Left ventricle myocardium inferior (tissue), 1 donor: ENCODE data around the gene GABBR2. TPM values are rescaled to one million over a fixed set of nuclear protein-coding genes. Genes with fewer than 3 reads are reported as not detected.
"Not testable (repeated sequence)": the region's sequence is repeated elsewhere in the genome, so short reads cannot be mapped to it uniquely, and the experiment has no call there.

Experiments used
- DNase-seq: peaks from one replicate; pipeline ENCODE4 v3.0.0-alpha.2; 2020
- H3K27ac ChIP-seq: fragments of 200-600 bp; replicated peaks from 2 replicates; pipeline ENCODE4 v1.8.0; 2021
- H3K27me3 ChIP-seq: fragments of 200-600 bp; 2 replicates; pipeline ENCODE4 v1.8.0; 2021; ENCODE audit warnings: low read depth
- H3K36me3 ChIP-seq: fragments of 200-600 bp; 2 replicates; pipeline ENCODE4 v1.8.0; 2021
- H3K4me1 ChIP-seq: fragments of 200-600 bp; 2 replicates; pipeline ENCODE4 v1.8.0; 2021
- H3K4me3 ChIP-seq: fragments of 200-600 bp; 2 replicates; pipeline ENCODE4 v1.8.0; 2021; ENCODE audit warnings: mild to moderate bottlenecking, moderate library complexity
- H3K9me3 ChIP-seq: fragments of 200-600 bp; replicated peaks from 2 replicates; pipeline ENCODE4 v1.8.0; 2021
- CTCF ChIP-seq: fragments of 200-600 bp; IDR thresholded peaks from 2 replicates; pipeline ENCODE4 v1.8.0; 2021; ENCODE audit warnings: antibody characterized with exemption, mild to moderate bottlenecking, borderline replicate concordance
- intact Hi-C: fragments of 100-400 bp; cut with micrococcal nuclease; formaldehyde crosslinking; loops from one replicate; pipeline ENCODE4 v1.11.0; 2022
- total RNA-seq: library from RNA; stranded (reverse); fragmentation: NEBNext Ultra II Directional; extraction: Animal tissue kit (Norgen Biotek cat#: 25700); gene quantifications from one replicate; pipeline ENCODE4 v1.2.1, GENCODE V29; 2021
- donor health status: DM: no; HTN: yes; CAD: no; lungs with severe emphysema.

Gene GABBR2
- total RNA-seq, 1 donor from 2014 or later: 1.1 TPM

GRCh38 chr9:98690686-98691085, 18.0 kb downstream of the GABBR2 start:
- H3K4me3 ChIP-seq: no peak overlapping the region
- H3K4me1 ChIP-seq: no peaks in the 10 kb centered on the region
- no peak for TF ChIP-seq CTCF
- DNase-seq: no peak
- intact Hi-C loops: no loop called here
- H3K27ac ChIP-seq: no peak overlapping the region
- no peaks in the 10 kb centered on the region for H3K9me3 ChIP-seq
- no peaks in the 10 kb centered on the region for H3K36me3 ChIP-seq
- peaks cover 27% of the 10 kb centered on the region for H3K27me3 ChIP-seq

DNA sequence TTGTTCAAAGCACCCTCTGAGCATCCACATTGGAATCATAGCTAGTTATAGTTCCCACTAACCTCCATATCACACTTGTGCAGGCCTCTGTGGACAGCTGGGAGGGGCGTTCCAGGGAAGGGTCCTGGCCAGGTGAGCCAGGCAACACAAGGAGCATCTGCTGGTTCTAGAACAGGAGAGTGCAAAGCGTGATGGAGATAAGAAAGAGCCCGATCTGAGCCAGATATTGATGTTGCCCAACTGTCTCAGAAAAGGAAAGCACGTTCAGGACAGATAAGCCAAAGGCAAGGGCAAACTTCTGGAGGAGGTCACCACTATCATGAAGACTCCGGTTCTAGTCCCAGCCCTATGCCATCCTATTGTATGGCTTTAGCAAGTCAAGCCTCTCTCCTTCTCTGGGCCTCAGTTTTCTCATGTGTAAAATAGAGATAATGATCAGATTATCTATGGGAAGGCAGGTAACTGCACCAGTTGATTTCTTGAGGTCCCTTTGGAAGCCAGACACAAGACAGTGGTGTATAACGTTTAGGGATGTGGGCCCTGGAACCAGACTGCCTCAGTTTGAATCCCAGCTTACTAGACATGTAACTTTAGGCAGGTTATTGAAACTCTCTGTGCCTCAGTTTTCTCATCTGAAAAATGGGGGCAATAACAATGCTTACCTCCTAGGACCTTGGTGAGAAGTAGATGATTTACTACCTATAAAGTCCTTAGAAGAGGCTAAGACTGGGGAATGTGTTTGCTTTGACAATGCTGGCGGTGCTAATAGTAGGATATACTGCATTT, 19.8 kb downstream of the GABBR2 start:
- H3K27me3 ChIP-seq: peaks cover 13% of the 10 kb centered on the region
- no peak for TF ChIP-seq CTCF
- intact Hi-C loops: no loop called here
- no peaks in the 10 kb centered on the region for H3K36me3 ChIP-seq
- no peaks in the 10 kb centered on the region for H3K4me1 ChIP-seq
- no peak for DNase-seq
- H3K4me3 ChIP-seq: no peak overlapping the region
- H3K27ac ChIP-seq: no peak overlapping the region
- no peaks in the 10 kb centered on the region for H3K9me3 ChIP-seq

DNA sequence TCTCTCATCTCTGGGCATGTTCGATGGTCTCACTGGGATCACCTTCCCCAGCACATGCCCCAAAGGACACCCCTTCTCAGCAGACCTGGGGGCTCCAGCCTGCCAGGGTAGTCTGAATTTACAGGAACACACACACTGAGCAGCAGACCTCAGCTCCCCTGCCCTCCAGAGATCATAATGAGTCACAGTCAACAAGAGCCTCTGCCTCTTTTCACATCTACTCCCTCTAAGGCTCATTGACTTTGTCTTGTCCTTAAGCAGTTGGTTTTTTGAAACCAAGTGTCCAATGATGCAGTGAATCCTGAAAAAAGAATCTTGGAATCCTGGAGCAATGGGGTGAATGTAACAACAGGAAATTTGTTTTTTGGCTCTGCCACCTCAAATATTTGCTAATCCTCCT, 20.8 kb downstream of the GABBR2 start:
- Histone ChIP-seq H3K4me3 (no peak overlapping the region), H3K27me3 (peaks cover 10% of the 10 kb centered on the region), H3K27ac (no peak overlapping the region), H3K4me1 (no peaks in the 10 kb centered on the region), H3K36me3 (no peaks in the 10 kb centered on the region), H3K9me3 (no peaks in the 10 kb centered on the region)
- intact Hi-C loops: no loop called here
- no peak for DNase-seq
- no peak for TF ChIP-seq CTCF

- H3K27me3 ChIP-seq: peaks cover 9% of the 10 kb centered on the region
- no peak for TF ChIP-seq CTCF
- intact Hi-C loops: no loop called here
Observed at GRCh38 chr9:98686961-98687855, 21.5 kb downstream of the GABBR2 start.

GRCh38 chr9:98684816-98685215, 23.9 kb downstream of the GABBR2 start:
- H3K4me1 ChIP-seq, DNase-seq, intact Hi-C loops, H3K9me3 ChIP-seq, H3K27ac ChIP-seq, H3K4me3 ChIP-seq, H3K27me3 ChIP-seq, H3K36me3 ChIP-seq: not testable (repeated sequence)

More at GRCh38 chr9:98686961-98687855, 21.5 kb downstream of the GABBR2 start:
- H3K9me3 ChIP-seq: no peaks in the 10 kb centered on the region
- H3K36me3 ChIP-seq: no peaks in the 10 kb centered on the region
- H3K4me1 ChIP-seq: no peaks in the 10 kb centered on the region
- no peak overlapping the region for H3K4me3 ChIP-seq
- no peak for DNase-seq
- H3K27ac ChIP-seq: no peak overlapping the region
